T-helper 17 cell (primary cell): Measurements from ENCODE around the gene CYTH1. TPM values are rescaled to one million over a fixed set of nuclear protein-coding genes. Genes with fewer than 3 reads are reported as not detected.
A peak's percentile ranks its signal among the peaks of the same experiment; 100 is the strongest.
"Not testable (repeated sequence)": the region's sequence is repeated elsewhere in the genome, so short reads cannot be mapped to it uniquely, and the experiment has no call there.

Source experiments
- ATAC-seq: fragments of 150-1000 bp; cut with Tn5 transposase; 2 replicates; pipeline ENCODE4 v1.10.0; 2021; ENCODE audit warnings: mild to moderate bottlenecking, moderate library complexity
- DNase-seq, 3 donors: peaks; one replicate each; pipeline versions ENCODE4 v3.0.0 to v3.0.0-alpha.2; 2020 to 2021
- H3K9me3 ChIP-seq: one replicate; pipeline ENCODE4 v1.7.0; 2013; ENCODE audit warnings: low read length, mild to moderate bottlenecking; ENCODE audit not compliant: control insufficient read depth, poor library complexity, severe bottlenecking
- H3K27ac Mint-ChIP-seq: one replicate; pipeline ENCODE4 v1.8.0; 2022; ENCODE audit warnings: mild to moderate bottlenecking, moderate library complexity, mixed read lengths
- H3K27me3 Mint-ChIP-seq: one replicate; pipeline ENCODE4 v1.8.0; 2022; ENCODE audit warnings: mixed read lengths
- H3K36me3 Mint-ChIP-seq: one replicate; pipeline ENCODE4 v1.8.0; 2022; ENCODE audit warnings: low read depth, mixed read lengths
- H3K4me1 Mint-ChIP-seq: one replicate; pipeline ENCODE4 v1.8.0; 2022; ENCODE audit warnings: mild to moderate bottlenecking, mixed read lengths
- H3K4me3 Mint-ChIP-seq: one replicate; pipeline ENCODE4 v1.8.0; 2022; ENCODE audit warnings: mild to moderate bottlenecking, moderate library complexity, mixed read lengths
- total RNA-seq, 4 donors: library from RNA in 2 of 4; stranded (reverse) in 2 of 4; gene quantifications; one replicate each; pipeline ENCODE4 v1.2.3 and lab custom pipeline; 2022 to 2026

Gene CYTH1
- total RNA-seq, 2 donors from 2014 or later = 462 to 497 TPM

DNA sequence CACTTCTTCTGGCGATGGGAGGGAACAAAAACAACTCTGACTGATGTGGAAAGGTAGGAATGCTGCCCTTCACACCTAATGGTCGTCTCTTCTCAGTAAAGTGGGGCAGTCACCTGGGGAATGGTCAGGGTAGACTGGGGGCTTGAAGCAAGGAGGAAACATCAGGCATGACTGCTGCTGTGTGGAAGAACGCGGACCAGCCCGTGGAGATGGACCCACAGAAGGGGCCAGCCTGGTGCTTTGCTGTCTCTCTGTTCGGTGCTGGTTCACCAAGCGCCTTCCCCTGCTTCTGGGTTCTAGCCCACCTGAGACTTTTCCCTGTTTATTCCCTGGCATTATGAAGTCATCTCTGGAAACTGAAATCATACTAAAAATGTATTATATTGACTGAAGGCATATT lies 108.7 kb downstream of the CYTH1 start:
- peaks cover 29% of the 10 kb centered on the region for H3K4me1 Mint-ChIP-seq
- H3K27me3 Mint-ChIP-seq = no peaks in the 10 kb centered on the region
- peak overlapping the region; percentile 92 for H3K27ac Mint-ChIP-seq
- ATAC-seq (no peak), DNase-seq (no peak)
- H3K4me3 Mint-ChIP-seq = peak overlapping the region; percentile 31
- H3K36me3 Mint-ChIP-seq = peaks cover 10% of the 10 kb centered on the region
- H3K9me3 ChIP-seq = no peaks in the 10 kb centered on the region

DNA sequence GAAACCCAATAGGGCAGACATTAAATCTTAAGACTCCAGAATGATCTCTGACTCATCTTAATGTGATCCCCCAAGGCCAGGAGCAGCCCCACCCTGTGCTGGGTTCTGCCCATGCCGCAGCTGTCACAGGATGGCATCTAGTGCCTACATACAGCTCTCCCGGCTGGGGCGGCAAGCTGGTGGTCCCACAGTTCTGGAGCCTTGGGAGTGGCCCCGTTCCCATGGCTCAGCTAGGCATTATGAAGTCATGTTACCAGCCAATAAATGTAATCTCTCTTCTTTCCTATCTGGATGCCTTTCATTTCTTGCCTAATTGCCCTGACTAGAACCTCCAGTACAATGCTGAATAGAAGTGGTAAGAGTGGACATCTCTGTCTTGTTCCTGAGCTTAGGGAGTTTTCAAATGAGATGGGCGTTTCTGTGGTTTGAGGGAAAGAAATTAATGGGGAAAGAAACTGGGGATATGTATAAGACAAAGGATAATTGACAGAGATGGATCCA lies 109.2 kb downstream of the CYTH1 start:
- Mint-ChIP-seq H3K4me3 (peak overlapping the region; percentile 31), H3K36me3 (peaks cover 10% of the 10 kb centered on the region), H3K27me3 (no peaks in the 10 kb centered on the region), H3K4me1 (peaks cover 33% of the 10 kb centered on the region), H3K27ac (peak overlapping the region; percentile 92)
- H3K9me3 ChIP-seq = no peaks in the 10 kb centered on the region
- ATAC-seq = no peak
- DNase-seq = no peak

DNA sequence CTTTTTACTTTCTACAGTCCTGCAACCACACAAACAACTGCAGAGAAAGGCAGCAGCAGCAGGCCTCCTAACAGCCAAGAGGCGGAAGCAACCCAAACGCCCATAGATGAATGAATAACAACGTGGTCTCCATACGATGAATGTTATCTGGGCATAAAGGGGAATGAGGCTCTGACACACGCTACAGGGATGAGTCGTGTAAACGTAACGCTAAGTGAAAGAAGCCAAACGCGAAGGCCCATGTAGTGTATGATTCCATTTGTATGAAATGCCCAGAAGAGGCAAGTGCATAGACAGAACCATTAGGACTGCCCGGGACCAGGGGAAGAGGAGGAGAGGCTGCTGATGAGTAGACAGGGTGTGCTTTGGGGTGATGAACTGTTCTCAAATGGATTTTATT lies 110.1 kb downstream of the CYTH1 start:
- ATAC-seq (no peak), DNase-seq (no peak)
- Mint-ChIP-seq H3K27ac (peak overlapping the region; percentile 92), H3K27me3 (no peaks in the 10 kb centered on the region), H3K36me3 (peaks cover 12% of the 10 kb centered on the region), H3K4me1 (peaks cover 40% of the 10 kb centered on the region), H3K4me3 (peak overlapping the region; percentile 36)
- H3K9me3 ChIP-seq = no peaks in the 10 kb centered on the region

DNA sequence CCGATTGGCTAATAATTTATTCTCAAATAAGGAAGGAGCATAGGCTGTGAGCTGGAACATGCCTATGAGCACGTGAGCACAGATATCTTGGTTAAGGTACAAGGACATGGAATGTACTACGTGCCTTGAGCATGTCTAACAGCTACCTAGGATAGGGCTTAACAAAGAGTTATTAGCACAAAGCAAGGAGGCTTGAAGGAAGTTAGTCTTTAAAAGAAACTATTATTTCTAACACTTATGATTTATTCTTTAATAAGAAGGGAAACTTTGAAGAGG lies 110.4 kb downstream of the CYTH1 start:
- H3K9me3 ChIP-seq, DNase-seq, ATAC-seq, H3K27me3 Mint-ChIP-seq: not testable (repeated sequence)
- Mint-ChIP-seq H3K4me1 (peaks cover 43% of the 10 kb centered on the region), H3K36me3 (peaks cover 12% of the 10 kb centered on the region), H3K27ac (peak overlapping the region; percentile 92), H3K4me3 (peak overlapping the region; percentile 25)

DNA sequence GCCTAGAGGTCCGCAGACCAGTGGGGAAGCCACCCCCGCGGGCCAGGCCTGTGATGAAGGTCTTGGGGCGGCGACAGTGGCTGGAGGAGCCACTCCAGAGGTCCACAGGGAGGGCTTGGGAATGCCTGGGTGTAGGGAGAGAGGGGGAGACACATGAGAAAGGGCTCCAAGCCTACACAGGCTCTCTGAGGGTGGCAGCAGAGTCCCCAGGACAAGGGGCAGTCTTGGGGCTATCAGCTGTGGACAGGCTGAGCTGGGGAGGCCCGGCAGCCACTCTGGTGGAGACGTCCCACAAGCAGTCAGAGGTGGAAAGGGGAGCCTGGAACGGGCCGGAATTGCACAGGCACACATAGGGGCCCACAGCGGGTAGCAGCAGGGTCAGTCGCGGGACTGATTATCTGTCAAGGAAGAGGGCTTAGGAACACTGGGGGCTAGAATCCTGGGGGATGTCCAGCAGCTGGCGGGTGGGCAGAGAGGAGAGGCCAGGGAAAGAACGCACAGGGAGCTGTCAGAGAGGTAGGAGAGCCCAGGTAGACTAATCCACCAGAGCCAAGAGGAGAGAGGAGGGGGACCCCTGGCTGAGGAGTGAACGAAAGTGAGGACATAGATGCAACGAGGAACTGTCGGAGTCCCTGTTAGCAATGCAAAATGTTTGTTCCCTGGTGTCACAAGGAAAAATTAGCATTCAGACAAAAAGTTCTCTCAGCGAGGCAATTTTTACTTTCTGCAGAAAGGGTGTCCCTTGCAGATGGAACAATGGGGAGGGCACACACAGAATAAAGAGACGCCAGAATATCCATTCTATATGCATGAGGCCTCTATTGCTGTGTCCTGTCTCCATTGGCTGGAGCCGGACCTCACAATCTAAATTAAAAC lies 111.0 kb downstream of the CYTH1 start:
- peaks cover 48% of the 10 kb centered on the region for H3K4me1 Mint-ChIP-seq
- H3K4me3 Mint-ChIP-seq = peak overlapping the region; percentile 31
- DNase-seq (no peak), ATAC-seq (no peak)
- H3K9me3 ChIP-seq = no peaks in the 10 kb centered on the region
- peaks cover 12% of the 10 kb centered on the region for H3K36me3 Mint-ChIP-seq
- H3K27me3 Mint-ChIP-seq = no peaks in the 10 kb centered on the region
- peak overlapping the region; percentile 92 for H3K27ac Mint-ChIP-seq

DNA sequence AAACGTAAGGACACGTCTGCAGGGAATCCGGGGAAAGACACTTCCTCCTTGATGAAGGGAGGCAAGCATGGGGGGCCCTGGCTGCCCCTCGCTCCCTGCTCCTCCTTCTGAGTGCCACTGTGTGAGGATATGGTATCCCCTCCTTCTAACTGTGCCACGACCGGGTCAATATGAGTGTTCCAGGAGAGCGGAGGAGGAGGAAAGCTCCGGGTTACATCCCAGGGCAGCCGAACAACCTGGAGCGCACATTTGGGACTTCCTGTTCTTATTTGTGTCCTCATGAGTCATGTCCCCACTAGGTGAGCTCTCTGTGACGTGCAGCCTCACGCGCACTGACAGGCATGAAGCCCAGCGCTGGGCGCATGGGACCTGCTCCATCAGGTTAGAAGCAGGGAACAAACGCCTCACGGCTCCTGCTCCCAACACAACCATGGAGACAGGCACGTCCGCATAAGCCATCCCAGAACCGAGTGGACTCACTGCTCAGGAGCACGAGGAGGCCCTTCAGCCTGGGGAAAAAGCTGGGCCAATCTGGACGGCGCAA lies 112.0 kb downstream of the CYTH1 start:
- peaks cover 12% of the 10 kb centered on the region for H3K36me3 Mint-ChIP-seq
- no peaks in the 10 kb centered on the region for H3K9me3 ChIP-seq
- no peaks in the 10 kb centered on the region for H3K27me3 Mint-ChIP-seq
- DNase-seq = no peak
- ATAC-seq = no peak
- peaks cover 55% of the 10 kb centered on the region for H3K4me1 Mint-ChIP-seq
- peak overlapping the region; percentile 92 for H3K27ac Mint-ChIP-seq
- H3K4me3 Mint-ChIP-seq = peak overlapping the region; percentile 76

DNA sequence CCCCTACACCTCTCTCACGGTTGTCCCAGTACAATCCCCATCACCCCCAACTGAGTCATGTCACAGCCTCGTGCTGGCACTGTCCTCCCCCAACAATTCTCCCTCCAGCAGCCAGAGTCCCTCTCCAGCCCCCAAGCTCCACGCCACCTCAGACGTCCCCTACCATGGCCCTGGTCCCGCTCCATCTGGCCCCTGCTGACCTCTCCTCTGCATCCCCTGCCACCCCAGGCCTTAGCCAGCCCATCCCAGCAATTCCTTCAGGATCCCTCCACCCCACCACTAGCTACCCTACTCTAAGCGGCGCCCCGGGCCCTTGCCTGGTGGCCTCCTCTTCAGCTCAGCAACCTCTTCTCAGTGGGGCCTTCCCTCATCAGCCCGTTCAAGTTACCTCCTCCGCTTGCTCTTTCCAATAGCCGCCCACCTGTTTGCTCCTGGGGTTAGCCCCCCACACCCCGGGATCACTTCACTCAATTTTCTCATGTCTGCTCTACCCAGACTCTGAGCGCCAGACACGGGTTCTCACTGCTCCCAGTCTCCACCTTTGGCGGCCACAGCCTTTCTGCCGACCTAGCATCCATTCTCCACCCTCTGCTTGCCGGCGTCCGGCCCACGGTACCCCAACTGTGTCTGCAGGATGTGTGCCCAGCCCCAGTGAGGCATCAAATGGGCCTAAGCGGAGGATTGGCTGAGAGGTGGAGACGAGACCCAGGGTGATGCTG lies 112.7 kb downstream of the CYTH1 start:
- H3K4me1 Mint-ChIP-seq = peaks cover 58% of the 10 kb centered on the region
- no peaks in the 10 kb centered on the region for H3K9me3 ChIP-seq
- DNase-seq = no peak
- no peak for ATAC-seq
- H3K4me3 Mint-ChIP-seq = peak overlapping the region; percentile 76
- H3K27ac Mint-ChIP-seq = peak overlapping the region; percentile 92
- no peaks in the 10 kb centered on the region for H3K27me3 Mint-ChIP-seq
- H3K36me3 Mint-ChIP-seq = peaks cover 12% of the 10 kb centered on the region

DNA sequence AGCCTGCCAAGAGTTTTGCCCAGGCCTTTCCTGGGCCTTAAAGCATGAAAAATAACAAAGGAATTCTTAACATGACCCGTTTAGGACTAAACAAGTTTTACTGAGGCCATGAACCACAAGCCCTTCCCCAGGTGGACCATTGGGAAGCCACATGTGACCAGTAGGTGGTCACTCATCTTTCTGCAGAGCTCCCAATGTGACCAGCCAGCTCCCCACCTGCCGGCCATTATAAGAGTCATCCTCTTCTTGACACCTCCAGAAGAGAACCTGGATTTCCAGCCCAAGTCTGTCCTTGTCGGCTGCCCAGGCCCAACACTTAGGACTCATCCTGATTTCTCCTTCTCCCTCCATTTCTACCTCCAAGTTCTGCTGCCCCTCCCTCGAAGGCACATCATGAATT lies 113.2 kb downstream of the CYTH1 start:
- peak overlapping the region; percentile 76 for H3K4me3 Mint-ChIP-seq
- no peak for DNase-seq
- H3K36me3 Mint-ChIP-seq = peaks cover 10% of the 10 kb centered on the region
- H3K4me1 Mint-ChIP-seq = peaks cover 58% of the 10 kb centered on the region
- no peak for ATAC-seq
- no peaks in the 10 kb centered on the region for H3K27me3 Mint-ChIP-seq
- H3K27ac Mint-ChIP-seq = peak overlapping the region; percentile 92
- H3K9me3 ChIP-seq = no peaks in the 10 kb centered on the region

DNA sequence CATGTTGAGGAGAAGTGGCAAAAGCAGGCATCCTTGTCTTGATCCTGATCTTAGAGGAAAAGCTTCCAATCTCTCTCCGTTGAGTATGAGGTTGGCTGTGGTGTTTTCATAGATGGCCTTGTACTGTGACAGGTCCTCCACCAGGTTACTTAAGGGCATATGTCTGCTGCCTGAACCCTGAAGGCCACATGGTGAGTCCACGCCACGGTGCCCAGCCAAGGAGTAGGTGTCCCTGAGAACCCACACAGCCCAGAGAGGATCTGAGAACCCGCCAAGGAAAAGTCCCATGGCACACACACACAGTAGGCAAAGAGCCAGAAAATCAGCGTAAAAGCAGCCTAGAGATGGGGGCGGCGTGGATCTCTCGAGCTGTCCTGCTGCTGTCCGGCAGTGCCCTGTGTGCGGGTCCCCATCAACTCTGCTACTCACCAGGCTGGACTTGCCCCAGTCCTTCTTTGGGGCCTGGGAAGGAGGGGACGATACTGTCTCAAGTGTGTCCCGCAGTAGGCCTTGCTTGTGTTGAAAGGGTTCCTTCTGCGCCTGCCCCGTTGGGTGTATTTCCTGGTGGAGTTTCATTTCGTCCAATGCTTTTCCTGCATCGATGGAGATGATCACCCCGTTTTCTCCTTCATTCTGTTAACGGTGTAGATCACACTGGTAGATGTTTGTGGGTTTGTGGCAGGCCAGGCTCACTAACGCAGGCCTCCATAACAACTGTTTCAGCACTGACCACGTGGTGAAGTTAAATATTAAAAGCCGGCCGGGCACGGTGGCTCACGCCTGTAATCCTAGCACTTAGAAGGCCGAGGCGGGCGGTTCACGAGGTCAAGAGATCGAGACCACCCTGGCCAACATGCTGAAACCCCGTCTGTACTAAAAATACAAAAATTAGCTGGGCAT lies 114.1 kb downstream of the CYTH1 start:
- Mint-ChIP-seq H3K4me3 (peak overlapping the region; percentile 33), H3K27ac (peak overlapping the region; percentile 92), H3K36me3 (peaks cover 7% of the 10 kb centered on the region), H3K27me3 (no peaks in the 10 kb centered on the region), H3K4me1 (peaks cover 56% of the 10 kb centered on the region)
- no peak for ATAC-seq
- H3K9me3 ChIP-seq = no peaks in the 10 kb centered on the region
- no peak for DNase-seq

DNA sequence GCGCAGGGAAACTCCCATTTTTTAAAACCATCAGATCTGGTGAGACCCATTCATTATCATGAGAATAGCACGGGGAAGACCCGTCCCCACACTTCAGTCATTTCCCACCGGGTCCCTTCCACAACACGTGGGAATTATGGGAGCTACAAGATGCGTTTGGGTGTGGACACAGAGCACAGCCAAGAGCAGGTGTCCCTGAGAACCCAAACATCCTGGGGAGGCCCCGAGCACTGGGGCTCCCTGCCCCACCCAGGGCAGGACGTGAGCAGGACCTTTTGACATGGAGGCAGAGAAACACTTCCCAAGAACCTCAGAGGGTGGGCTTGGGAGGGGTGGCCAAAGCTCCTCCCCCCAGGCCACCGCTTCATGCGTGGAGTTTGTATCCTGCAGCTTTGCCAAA lies 115.0 kb downstream of the CYTH1 start:
- Mint-ChIP-seq H3K36me3 (peaks cover 2% of the 10 kb centered on the region), H3K27ac (peak overlapping the region; percentile 95), H3K4me1 (peaks cover 54% of the 10 kb centered on the region), H3K4me3 (peak overlapping the region; percentile 81), H3K27me3 (no peaks in the 10 kb centered on the region)
- DNase-seq (no peak), ATAC-seq (no peak)
- no peaks in the 10 kb centered on the region for H3K9me3 ChIP-seq

DNA sequence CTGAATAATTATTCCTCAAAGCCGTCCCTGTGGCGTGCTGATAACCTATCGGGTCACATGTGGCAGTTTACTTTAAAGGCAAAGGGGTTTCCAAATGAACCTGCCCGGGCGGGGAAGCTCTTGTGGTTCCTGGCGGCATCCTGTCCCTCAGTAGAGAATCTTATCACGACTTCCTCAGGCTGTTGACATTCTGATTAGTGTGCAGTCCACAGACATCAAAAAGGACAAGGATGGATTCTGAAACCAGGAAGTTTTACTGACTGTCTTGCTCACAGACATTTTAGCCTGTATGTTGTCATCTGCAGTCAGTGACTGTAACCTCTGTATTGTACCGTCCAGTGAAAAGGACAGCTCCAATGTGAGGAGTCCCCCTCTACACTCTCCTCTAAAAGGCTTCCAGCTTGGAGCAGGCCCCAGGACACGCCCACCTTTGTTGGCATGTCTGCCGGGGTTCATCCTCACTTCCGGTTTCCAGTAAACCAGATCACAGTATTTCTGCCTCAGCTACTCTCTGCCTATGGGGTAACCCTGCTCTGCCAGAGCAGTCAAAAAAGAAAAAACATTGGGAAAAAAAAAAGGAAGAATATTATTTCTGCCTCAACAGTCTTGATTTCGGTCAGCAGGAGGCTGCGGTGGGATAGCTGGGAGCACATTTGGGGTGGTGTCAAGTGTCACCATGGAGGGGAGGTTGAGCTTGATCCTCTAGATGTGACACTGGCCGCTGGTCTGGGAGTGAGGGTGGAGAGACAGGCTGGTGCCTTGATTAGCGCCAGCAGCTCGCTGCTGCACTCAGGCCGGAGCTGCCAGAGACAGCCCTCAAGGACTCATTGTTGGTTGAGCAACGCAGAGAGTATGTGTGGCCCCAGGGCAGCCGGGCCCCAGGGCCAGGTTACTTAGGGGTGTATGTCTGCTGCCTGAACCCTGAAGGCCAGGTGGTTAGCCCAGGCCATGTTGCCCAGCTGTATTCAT lies 115.8 kb downstream of the CYTH1 start:
- peaks cover 2% of the 10 kb centered on the region for H3K36me3 Mint-ChIP-seq
- peak overlapping the region; percentile 81 for H3K4me3 Mint-ChIP-seq
- H3K27me3 Mint-ChIP-seq = no peaks in the 10 kb centered on the region
- no peaks in the 10 kb centered on the region for H3K9me3 ChIP-seq
- peak; percentile 35 to 49 (median 38) for DNase-seq
- ATAC-seq = peak; percentile 80
- H3K27ac Mint-ChIP-seq = peak overlapping the region; percentile 95
- peaks cover 52% of the 10 kb centered on the region for H3K4me1 Mint-ChIP-seq
